PFSK-1 (cell line): ENCODE data around the gene PLEKHA6.

Experiments used
- FOXP2 ChIP-seq: optimal IDR thresholded peaks from 2 replicates; pipeline ENCODE3; 2011; ENCODE audit warnings: borderline replicate concordance, control low read depth, inconsistent platforms; ENCODE audit not compliant: insufficient read depth; ENCODE audit errors: extremely low read length, extremely low read depth
- POLR2AphosphoS5 ChIP-seq: IDR thresholded peaks from 2 replicates; pipeline ENCODE4 v1.6.1; 2012; ENCODE audit warnings: low read depth, mild to moderate bottlenecking, control low read depth, low read length, moderate library complexity
- SIN3A ChIP-seq: IDR thresholded peaks from 2 replicates; pipeline ENCODE4 v1.6.1; 2012; ENCODE audit warnings: mild to moderate bottlenecking, low read length, moderate library complexity, borderline replicate concordance; ENCODE audit not compliant: insufficient read depth
- TAF1 ChIP-seq: IDR thresholded peaks from 2 replicates; pipeline ENCODE4 v1.6.1; 2012; ENCODE audit warnings: low read length, control low read depth, borderline replicate concordance; ENCODE audit not compliant: insufficient read depth
- TF ChIP-seq, protein P1 (sequence below), 2 experiments: IDR thresholded peaks; 2 replicates each; pipeline versions ENCODE4 v1.6.1 to v1.8.0; 2011 to 2012; ENCODE audit warnings: low read depth in 2 of 2, low read length in 2 of 2, control low read depth in 1 of 2, inconsistent platforms in 1 of 2, mild to moderate bottlenecking in 1 of 2, moderate library complexity in 1 of 2; ENCODE audit not compliant: insufficient read depth in 1 of 2

DNA sequence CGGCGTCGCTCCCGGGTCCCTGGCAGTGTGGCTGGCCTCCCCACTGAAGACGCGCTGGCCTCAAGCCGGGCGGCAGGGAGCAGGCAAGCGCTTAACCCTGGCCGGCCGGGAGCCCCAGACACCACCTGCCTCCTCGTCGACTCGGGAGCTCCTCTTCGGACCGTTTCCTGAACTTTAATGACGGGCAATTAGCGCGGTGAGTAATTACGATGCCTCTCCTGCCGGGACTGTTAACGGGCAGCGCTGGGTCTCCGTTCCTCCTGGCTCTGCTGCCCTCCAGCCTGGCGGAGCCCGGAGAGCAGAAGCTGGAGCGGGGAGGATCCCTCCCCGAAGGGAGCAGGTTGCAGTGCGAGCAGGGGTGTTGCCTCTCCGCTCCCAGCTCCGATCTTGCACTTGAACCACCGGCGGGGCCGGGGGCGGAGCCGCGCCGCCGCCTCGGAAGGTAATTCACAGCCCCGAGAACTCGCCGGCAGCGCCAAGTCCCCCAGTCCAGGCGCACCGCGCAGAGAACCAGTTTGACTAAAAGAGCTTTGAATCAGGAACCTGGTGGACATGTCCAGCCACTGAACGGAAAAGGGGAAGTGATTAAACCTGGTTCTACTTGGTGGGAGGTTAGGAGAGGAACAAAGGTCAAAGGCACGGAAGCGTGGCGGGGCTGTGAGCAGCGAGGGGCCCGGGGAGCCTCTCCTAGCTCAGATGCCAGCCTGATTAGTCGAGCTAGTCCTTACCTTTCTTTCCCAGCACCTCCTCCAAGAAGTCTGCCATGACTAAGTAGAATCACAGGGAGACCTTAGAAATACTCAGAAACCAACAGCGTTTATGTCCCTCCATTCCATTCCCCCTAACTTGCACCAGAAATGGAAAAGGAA, 18.3 kb upstream of the PLEKHA6 start:
- no peak for TF ChIP-seq SIN3A
- TF ChIP-seq FOXP2 = no peak
- no peak for TF ChIP-seq TAF1
- TF ChIP-seq POLR2AphosphoS5 = no peak
- TF ChIP-seq, protein P1, sequence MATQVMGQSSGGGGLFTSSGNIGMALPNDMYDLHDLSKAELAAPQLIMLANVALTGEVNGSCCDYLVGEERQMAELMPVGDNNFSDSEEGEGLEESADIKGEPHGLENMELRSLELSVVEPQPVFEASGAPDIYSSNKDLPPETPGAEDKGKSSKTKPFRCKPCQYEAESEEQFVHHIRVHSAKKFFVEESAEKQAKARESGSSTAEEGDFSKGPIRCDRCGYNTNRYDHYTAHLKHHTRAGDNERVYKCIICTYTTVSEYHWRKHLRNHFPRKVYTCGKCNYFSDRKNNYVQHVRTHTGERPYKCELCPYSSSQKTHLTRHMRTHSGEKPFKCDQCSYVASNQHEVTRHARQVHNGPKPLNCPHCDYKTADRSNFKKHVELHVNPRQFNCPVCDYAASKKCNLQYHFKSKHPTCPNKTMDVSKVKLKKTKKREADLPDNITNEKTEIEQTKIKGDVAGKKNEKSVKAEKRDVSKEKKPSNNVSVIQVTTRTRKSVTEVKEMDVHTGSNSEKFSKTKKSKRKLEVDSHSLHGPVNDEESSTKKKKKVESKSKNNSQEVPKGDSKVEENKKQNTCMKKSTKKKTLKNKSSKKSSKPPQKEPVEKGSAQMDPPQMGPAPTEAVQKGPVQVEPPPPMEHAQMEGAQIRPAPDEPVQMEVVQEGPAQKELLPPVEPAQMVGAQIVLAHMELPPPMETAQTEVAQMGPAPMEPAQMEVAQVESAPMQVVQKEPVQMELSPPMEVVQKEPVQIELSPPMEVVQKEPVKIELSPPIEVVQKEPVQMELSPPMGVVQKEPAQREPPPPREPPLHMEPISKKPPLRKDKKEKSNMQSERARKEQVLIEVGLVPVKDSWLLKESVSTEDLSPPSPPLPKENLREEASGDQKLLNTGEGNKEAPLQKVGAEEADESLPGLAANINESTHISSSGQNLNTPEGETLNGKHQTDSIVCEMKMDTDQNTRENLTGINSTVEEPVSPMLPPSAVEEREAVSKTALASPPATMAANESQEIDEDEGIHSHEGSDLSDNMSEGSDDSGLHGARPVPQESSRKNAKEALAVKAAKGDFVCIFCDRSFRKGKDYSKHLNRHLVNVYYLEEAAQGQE (IDR thresholded peaks at IDR 0.05; ENCODE audit: insufficient read depth in 1 of 2, low read depth in 2 of 2, low read length in 2 of 2) = no peak
